Bronchial epithelial cell (primary cell): ENCODE measurements around the gene IGFLR1. TPM values are rescaled to one million over a fixed set of nuclear protein-coding genes. Genes with fewer than 3 reads are reported as not detected.

Experiments
- DNase-seq: peaks from one replicate; pipeline ENCODE4 v3.0.0-alpha.2; 2010; ENCODE audit warnings: low read depth
- FAIRE-seq: peaks from 2 replicates; lab custom pipeline; 2011; peaks lifted over from hg19 to GRCh38; lab: Jason Lieb, UNC
- H3K27me3 ChIP-seq: 2 replicates; pipeline ENCODE4 v1.5.1; 2011; ENCODE audit warnings: low read length; ENCODE audit not compliant: control insufficient read depth, insufficient read depth
- H3K36me3 ChIP-seq: 2 replicates; pipeline ENCODE4 v1.5.1; 2011; ENCODE audit warnings: low read length; ENCODE audit not compliant: control insufficient read depth, insufficient read depth
- H3K4me3 ChIP-seq: 2 replicates; pipeline ENCODE4 v1.5.1; 2011; ENCODE audit warnings: mild to moderate bottlenecking, low read depth, low read length, control low read depth
- CTCF ChIP-seq: IDR thresholded peaks from 2 replicates; pipeline ENCODE4 v1.5.1; 2011; ENCODE audit warnings: mild to moderate bottlenecking, moderate library complexity, low read length, control low read depth, inconsistent platforms; ENCODE audit not compliant: insufficient read depth, severe bottlenecking
- total RNA-seq: library from RNA; depleted of rRNA; stranded (reverse); fragments of >200 nt; gene quantifications from 2 replicates; pipeline ENCODE4 v1.2.1, GENCODE V29; 2014

IGFLR1 gene
- total RNA-seq, 1 donor from 2014 or later: 0.26 TPM

GRCh38 chr19:35789195-35789977, 47.1 kb upstream of the IGFLR1 start:
- FAIRE-seq: no peak
- DNase-seq: no peak
- H3K4me3 ChIP-seq: no peak overlapping the region
- no peaks in the 10 kb centered on the region for H3K27me3 ChIP-seq
- H3K36me3 ChIP-seq: no peaks in the 10 kb centered on the region
- TF ChIP-seq CTCF: no peak

- FAIRE-seq: no peak
- Histone ChIP-seq H3K4me3 (no peak overlapping the region), H3K27me3 (no peaks in the 10 kb centered on the region), H3K36me3 (no peaks in the 10 kb centered on the region)
- no peak for TF ChIP-seq CTCF
- DNase-seq: no peak
Observed at GRCh38 chr19:35788205-35788960, 46.1 kb upstream of the IGFLR1 start.

GRCh38 chr19:35787227-35787799, 45.1 kb upstream of the IGFLR1 start:
- DNase-seq (no peak), FAIRE-seq (no peak)
- TF ChIP-seq CTCF: no peak
- Histone ChIP-seq H3K4me3 (no peak overlapping the region), H3K36me3 (no peaks in the 10 kb centered on the region), H3K27me3 (no peaks in the 10 kb centered on the region)

- no peaks in the 10 kb centered on the region for H3K27me3 ChIP-seq
- no peak for FAIRE-seq
- H3K4me3 ChIP-seq: no peak overlapping the region
- no peak for DNase-seq
- TF ChIP-seq CTCF: no peak
- no peaks in the 10 kb centered on the region for H3K36me3 ChIP-seq
Observed at GRCh38 chr19:35786299-35787160, 44.3 kb upstream of the IGFLR1 start.

- DNase-seq (no peak), FAIRE-seq (no peak)
- Histone ChIP-seq H3K36me3 (no peaks in the 10 kb centered on the region), H3K27me3 (no peaks in the 10 kb centered on the region), H3K4me3 (no peak overlapping the region)
- TF ChIP-seq CTCF: no peak
Observed at GRCh38 chr19:35785339-35785627, 43.0 kb upstream of the IGFLR1 start.
